ENCODE results near the gene CENPQ. TPM values are rescaled to one million over a fixed set of nuclear protein-coding genes. Genes with fewer than 3 reads are reported as not detected.

CENPQ gene
- total and polyA plus RNA-seq, 5 donors from 2014 or later = 1.3 to 7.5 (median 4.8) TPM

Other genes with a start within 250 kb of the CENPQ start
- gene MMUT, start 117 bp upstream of the CENPQ start, total RNA-seq = 8.2 TPM
- gene MMUT, start 117 bp upstream of the CENPQ start, polyA plus RNA-seq = 10 to 100 TPM; 11.7 to 17.0 (median 13.4) TPM
- gene GLYATL3, start 36.6 kb downstream of the CENPQ start, total RNA-seq = not detected
- gene GLYATL3, start 36.6 kb downstream of the CENPQ start, polyA plus RNA-seq = not detected
- not detected for gene C6orf141, start 87.3 kb downstream of the CENPQ start, total RNA-seq
- gene C6orf141, start 87.3 kb downstream of the CENPQ start, polyA plus RNA-seq = not detected
- not detected for gene RHAG, start 173.5 kb downstream of the CENPQ start, total RNA-seq
- not detected for gene RHAG, start 173.5 kb downstream of the CENPQ start, polyA plus RNA-seq